Lung (tissue), 12 donors: ENCODE results near the gene TMEM170B. TPM values are rescaled to one million over a fixed set of nuclear protein-coding genes. Genes with fewer than 3 reads are reported as not detected.

Experiments
- ATAC-seq: fragments of 200-7000 bp; cut with Tn5 transposase; one replicate; pipeline ENCODE4 v1.9.1; 2020; ENCODE audit warnings: moderate number of reproducible peaks; ENCODE audit not compliant: insufficient read depth, low FRiP score
- DNase-seq, 3 donors: peaks; one replicate each; pipeline ENCODE4 v3.0.0-alpha.2; 2013 to 2017
- H3K27ac ChIP-seq, 2 donors: one replicate each; pipeline ENCODE4 v1.5.1; 2013; ENCODE audit warnings: mild to moderate bottlenecking in 2 of 2, moderate library complexity in 2 of 2, control low read depth in 1 of 2, inconsistent platforms in 1 of 2, low read depth in 1 of 2, low read length in 1 of 2
- H3K27me3 ChIP-seq, 3 donors: one replicate each; pipeline ENCODE4 v1.5.1; 2013; ENCODE audit warnings: low read length in 2 of 3; ENCODE audit not compliant: control insufficient read depth in 3 of 3, insufficient read depth in 3 of 3
- H3K36me3 ChIP-seq, 4 donors: one replicate each; pipeline ENCODE4 v1.5.1; 2013; ENCODE audit warnings: low read length in 4 of 4, mild to moderate bottlenecking in 1 of 4, moderate library complexity in 1 of 4; ENCODE audit not compliant: control insufficient read depth in 4 of 4, insufficient read depth in 4 of 4
- H3K4me1 ChIP-seq, 5 donors: one replicate each; pipeline ENCODE4 v1.5.1; 2013; ENCODE audit warnings: low read length in 5 of 5, mild to moderate bottlenecking in 2 of 5, moderate library complexity in 1 of 5; ENCODE audit not compliant: control insufficient read depth in 5 of 5, insufficient read depth in 5 of 5
- H3K4me3 ChIP-seq: one replicate; pipeline ENCODE4 v1.5.1; 2013; ENCODE audit warnings: mild to moderate bottlenecking, control low read depth, moderate library complexity
- H3K9ac ChIP-seq, 2 donors: one replicate each; pipeline ENCODE4 v1.5.1; 2013; ENCODE audit warnings: low read length in 2 of 2, control low read depth in 1 of 2; ENCODE audit not compliant: insufficient read depth in 1 of 2
- H3K9me3 ChIP-seq, 4 donors: one replicate each; pipeline ENCODE4 v1.5.1; 2013; ENCODE audit warnings: low read length in 3 of 4, mild to moderate bottlenecking in 1 of 4, moderate library complexity in 1 of 4; ENCODE audit not compliant: control insufficient read depth in 4 of 4, insufficient read depth in 3 of 4
- CTCF ChIP-seq: IDR thresholded peaks from 2 replicates; pipeline ENCODE4 v1.5.1; 2012; ENCODE audit warnings: mild to moderate bottlenecking; ENCODE audit errors: control extremely low read depth, extremely low read depth
- WGBS, 2 donors: extraction: QIAGEN DNeasy Blood & Tissue Kit; methylation state at CpG; one replicate each; pipeline ENCODE4 v1.1.7; 2013; 5-methylcytosine and 5-hydroxymethylcytosine counted together
- polyA plus RNA-seq, 2 donors: library from polyadenylated mRNA; stranded (reverse); fragments of 200-250 nt; gene quantifications; one replicate each; pipeline ENCODE4 v1.2.1, GENCODE V29; 2013
- total RNA-seq, 2 donors: library from RNA; depleted of rRNA in 1 of 2; stranded (reverse); fragments of >200 nt in 1 of 2; gene quantifications; one replicate each; pipeline ENCODE4 v1.2.1, GENCODE V29; 2014 to 2021
- donor health status: control.
- donor health status: control.
- donor health status: Bipolar disorder and iron deficiency.
- donor health status: healthy.
- donor health status: DM: yes; HTN: yes; CAD: no.

The TMEM170B gene
- total and polyA plus RNA-seq, 4 donors: 2.2 to 9.2 (median 4.6) TPM

DNA sequence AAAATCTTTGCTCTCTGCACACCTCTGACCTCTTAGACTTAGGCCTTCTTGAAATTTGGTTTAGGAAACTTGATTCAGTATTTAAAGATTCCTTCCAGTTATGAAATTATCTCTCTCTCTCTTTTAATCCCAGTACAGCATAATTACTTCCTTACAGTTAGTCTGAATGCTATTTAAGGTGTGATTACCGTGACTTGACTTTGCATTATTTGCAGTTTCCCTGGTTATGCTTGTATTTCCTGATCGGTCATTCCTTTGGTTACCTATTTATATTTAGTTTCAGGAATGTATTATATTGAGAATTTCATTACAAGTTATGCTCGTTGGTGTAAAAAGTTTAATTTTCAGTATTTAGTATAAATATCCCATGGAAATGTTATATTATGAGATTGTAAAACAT, 16.3 kb downstream of the TMEM170B start:
- Histone ChIP-seq H3K4me1 (no peaks in the 10 kb centered on the region), H3K36me3 (no peaks in the 10 kb centered on the region), H3K9me3 (no peaks in the 10 kb centered on the region), H3K4me3 (no peak overlapping the region), H3K27ac (no peak overlapping the region), H3K27me3 (no peaks in the 10 kb centered on the region), H3K9ac (no peak overlapping the region)
- peak in 1 of 3 donors; percentile 8 for DNase-seq
- no peak for ATAC-seq
- TF ChIP-seq CTCF: no peak
- WGBS, 2 donors: 65 to 68% methylated on average over 3 of the region's 3 CpGs

- no peak for ATAC-seq
- H3K27ac ChIP-seq: no peak overlapping the region
- H3K27me3 ChIP-seq: no peaks in the 10 kb centered on the region
- no peak for DNase-seq
- TF ChIP-seq CTCF: no peak
- 95 to 98% methylated on average over 3 of the region's 3 CpGs for WGBS, 2 donors
- peaks cover 0 to 2% (median 0%) of the 10 kb centered on the region in 5 donors for H3K4me1 ChIP-seq
- no peak overlapping the region for H3K4me3 ChIP-seq
- no peak overlapping the region for H3K9ac ChIP-seq
- H3K9me3 ChIP-seq: no peaks in the 10 kb centered on the region
- H3K36me3 ChIP-seq: no peaks in the 10 kb centered on the region
Observed at GRCh38 chr6:11556309-11556708, 18.8 kb downstream of the TMEM170B start.

DNA sequence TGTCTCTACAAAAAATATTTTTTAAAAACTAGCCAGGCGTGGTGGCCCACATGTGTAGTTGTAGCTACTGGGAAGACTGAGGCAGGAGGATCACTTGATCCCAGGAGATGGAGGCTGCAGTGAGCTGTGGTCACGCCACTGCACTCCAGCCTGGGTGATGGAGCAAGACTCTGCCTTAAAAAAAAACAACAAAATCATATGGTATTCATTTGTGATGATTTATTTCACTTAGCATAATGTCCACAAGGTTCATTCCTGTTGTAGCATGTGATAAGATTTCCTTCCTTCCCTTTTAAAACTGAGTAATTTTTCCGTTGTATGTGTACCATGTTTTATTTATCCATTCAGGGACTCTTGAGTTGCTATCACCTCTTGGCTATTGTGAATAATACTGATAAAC, 26.2 kb downstream of the TMEM170B start:
- H3K4me3 ChIP-seq: no peak overlapping the region
- no peak overlapping the region for H3K9ac ChIP-seq
- H3K9me3 ChIP-seq: no peaks in the 10 kb centered on the region
- H3K4me1 ChIP-seq: peaks cover 0 to 5% (median 0%) of the 10 kb centered on the region in 5 donors
- DNase-seq: no peak
- 62 to 70% methylated on average over 3 of the region's 3 CpGs for WGBS, 2 donors
- peaks cover 0 to 8% (median 0%) of the 10 kb centered on the region in 4 donors for H3K36me3 ChIP-seq
- ATAC-seq: no peak
- no peak for TF ChIP-seq CTCF
- no peak overlapping the region for H3K27ac ChIP-seq
- H3K27me3 ChIP-seq: no peaks in the 10 kb centered on the region

DNA sequence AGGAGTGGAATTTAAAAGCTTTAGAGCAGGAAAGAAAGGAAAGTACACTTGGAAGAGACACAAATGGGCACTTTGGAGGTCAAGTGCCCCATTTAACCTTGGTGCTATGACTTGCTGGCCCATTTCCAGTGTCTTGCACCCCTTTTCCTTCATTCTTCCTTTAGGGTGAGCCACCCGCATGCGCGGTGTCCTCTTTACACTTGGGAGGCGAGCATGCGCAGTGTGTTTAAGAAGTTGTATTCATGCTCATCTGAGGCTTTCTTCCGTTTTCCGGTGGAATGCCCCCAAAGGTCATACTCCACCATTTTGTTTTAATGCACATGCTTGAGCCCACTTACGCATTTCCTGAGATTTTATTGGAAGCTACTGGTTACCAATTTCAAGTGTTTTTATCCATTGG, 29.1 kb downstream of the TMEM170B start:
- Histone ChIP-seq H3K4me3 (no peak overlapping the region), H3K27ac (no peak overlapping the region), H3K9me3 (no peaks in the 10 kb centered on the region), H3K9ac (no peak overlapping the region), H3K36me3 (peaks cover 0 to 8% (median 0%) of the 10 kb centered on the region in 4 donors), H3K27me3 (no peaks in the 10 kb centered on the region), H3K4me1 (peaks cover 0 to 3% (median 0%) of the 10 kb centered on the region in 5 donors)
- no peak for ATAC-seq
- WGBS, 2 donors: 99% methylated on average over 8 of the region's 8 CpGs
- no peak for TF ChIP-seq CTCF
- no peak for DNase-seq
